ENCODE results near the gene RSPH6A. TPM values are rescaled to one million over a fixed set of nuclear protein-coding genes. Genes with fewer than 3 reads are reported as not detected.

The RSPH6A gene
- total and polyA plus RNA-seq, 2 donors (not counting 1 experiment from before 2014, with no cell fraction given) = 0.17 TPM; not detected in 1

GRCh38 chr19:45816236-45817009 lies 1.3 kb upstream of the RSPH6A start:
- no peaks in the 10 kb centered on the region for H4K20me1 ChIP-seq (ENCODE audit: control insufficient read depth, extremely low read depth, insufficient read depth, low read length)
- TF ChIP-seq EZH2 (IDR thresholded peaks at IDR 0.05; ENCODE audit: low read length, missing control alignments) = no peak
- no peak for TF ChIP-seq CTCF (conservative IDR thresholded peaks at IDR 0.05 in 1 of 2, IDR thresholded peaks at IDR 0.05 in 1 of 2; ENCODE audit: low read depth in 1 of 2, low read length in 2 of 2)
- DNase-seq (ENCODE audit: low read depth in 2 of 2) = no peak

GRCh38 chr19:45815481-45816216 lies 541 bp upstream of the RSPH6A start:
- H3K4me1 ChIP-seq (ENCODE audit: control insufficient read depth, extremely low read depth, insufficient read depth, low read length) = peaks cover 3% of the 10 kb centered on the region
- peaks cover 7% of the 10 kb centered on the region for H3K36me3 ChIP-seq (ENCODE audit: control insufficient read depth, insufficient read depth, low read length)
- H3K27me3 ChIP-seq (ENCODE audit: control insufficient read depth, insufficient read depth, low read length) = no peaks in the 10 kb centered on the region
- H2AFZ ChIP-seq (ENCODE audit: low read length) = no peak overlapping the region
- TF ChIP-seq CTCF (conservative IDR thresholded peaks at IDR 0.05 in 1 of 2, IDR thresholded peaks at IDR 0.05 in 1 of 2; ENCODE audit: low read depth in 1 of 2, low read length in 2 of 2) (no peak), EZH2 (IDR thresholded peaks at IDR 0.05; ENCODE audit: low read length, missing control alignments) (no peak)
- H3K4me2 ChIP-seq (ENCODE audit: extremely low read depth, insufficient read depth, low read length) = no peak overlapping the region
- no peaks in the 10 kb centered on the region for H3K9me3 ChIP-seq (ENCODE audit: control insufficient read depth, insufficient read depth, low read depth, low read length)
- H3K9ac ChIP-seq (ENCODE audit: insufficient read depth, low read length) = no peak overlapping the region
- no peaks in the 10 kb centered on the region for H4K20me1 ChIP-seq (ENCODE audit: control insufficient read depth, extremely low read depth, insufficient read depth, low read length)
- no peak overlapping the region for H3K4me3 ChIP-seq (replicated peaks in 1 of 4; ENCODE audit: control extremely low read depth in 1 of 4, insufficient read depth in 1 of 4, low read depth in 3 of 4, low read length in 4 of 4)
- H3K27ac ChIP-seq (ENCODE audit: insufficient read depth, low read length) = no peak overlapping the region
- H3K79me2 ChIP-seq (ENCODE audit: control insufficient read depth, insufficient read depth, low read length) = no peaks in the 10 kb centered on the region
- peak in 1 of 2 donors; percentile 10 for DNase-seq (ENCODE audit: low read depth in 2 of 2)

More at GRCh38 chr19:45816236-45817009, 1.3 kb upstream of the RSPH6A start:
- Histone ChIP-seq H3K36me3 (ENCODE audit: control insufficient read depth, insufficient read depth, low read length) (peaks cover 13% of the 10 kb centered on the region), H3K27ac (ENCODE audit: insufficient read depth, low read length) (no peak overlapping the region), H3K4me2 (ENCODE audit: extremely low read depth, insufficient read depth, low read length) (no peak overlapping the region), H3K4me3 (replicated peaks in 1 of 4; ENCODE audit: control extremely low read depth in 1 of 4, insufficient read depth in 1 of 4, low read depth in 3 of 4, low read length in 4 of 4) (no peak overlapping the region), H3K4me1 (ENCODE audit: control insufficient read depth, extremely low read depth, insufficient read depth, low read length) (peaks cover 2% of the 10 kb centered on the region), H3K79me2 (ENCODE audit: control insufficient read depth, insufficient read depth, low read length) (no peaks in the 10 kb centered on the region), H3K9me3 (ENCODE audit: control insufficient read depth, insufficient read depth, low read depth, low read length) (no peaks in the 10 kb centered on the region), H2AFZ (ENCODE audit: low read length) (no peak overlapping the region), H3K9ac (ENCODE audit: insufficient read depth, low read length) (no peak overlapping the region), H3K27me3 (ENCODE audit: control insufficient read depth, insufficient read depth, low read length) (no peaks in the 10 kb centered on the region)

GRCh38 chr19:45814166-45814780 lies 835 bp downstream of the RSPH6A start:
- H3K4me3 ChIP-seq (replicated peaks in 1 of 4; ENCODE audit: control extremely low read depth in 1 of 4, insufficient read depth in 1 of 4, low read depth in 3 of 4, low read length in 4 of 4) = no peak overlapping the region
- no peak overlapping the region for H2AFZ ChIP-seq (ENCODE audit: low read length)
- peaks cover 10% of the 10 kb centered on the region for H3K4me1 ChIP-seq (ENCODE audit: control insufficient read depth, extremely low read depth, insufficient read depth, low read length)
- no peak for DNase-seq (ENCODE audit: low read depth in 2 of 2)
- H3K36me3 ChIP-seq (ENCODE audit: control insufficient read depth, insufficient read depth, low read length) = peaks cover 4% of the 10 kb centered on the region
- H4K20me1 ChIP-seq (ENCODE audit: control insufficient read depth, extremely low read depth, insufficient read depth, low read length) = no peaks in the 10 kb centered on the region
- TF ChIP-seq CTCF (conservative IDR thresholded peaks at IDR 0.05 in 1 of 2, IDR thresholded peaks at IDR 0.05 in 1 of 2; ENCODE audit: low read depth in 1 of 2, low read length in 2 of 2) = no peak
- no peak for TF ChIP-seq EZH2 (IDR thresholded peaks at IDR 0.05; ENCODE audit: low read length, missing control alignments)
- H3K9me3 ChIP-seq (ENCODE audit: control insufficient read depth, insufficient read depth, low read depth, low read length) = no peaks in the 10 kb centered on the region
- H3K79me2 ChIP-seq (ENCODE audit: control insufficient read depth, insufficient read depth, low read length) = no peaks in the 10 kb centered on the region
- no peak overlapping the region for H3K9ac ChIP-seq (ENCODE audit: insufficient read depth, low read length)
- H3K4me2 ChIP-seq (ENCODE audit: extremely low read depth, insufficient read depth, low read length) = no peak overlapping the region
- H3K27me3 ChIP-seq (ENCODE audit: control insufficient read depth, insufficient read depth, low read length) = no peaks in the 10 kb centered on the region
- H3K27ac ChIP-seq (ENCODE audit: insufficient read depth, low read length) = no peak overlapping the region

Measured in fibroblast of lung (primary cell).